GM12878 (cell line): ENCODE measurements around the gene UBE2D4. TPM values are rescaled to one million over a fixed set of nuclear protein-coding genes. Genes with fewer than 3 reads are reported as not detected.

ENCODE experiments used
- ATAC-seq: fragments of 200-7000 bp; cut with Tn5 transposase; 3 replicates; pipeline ENCODE4 v1.9.1; 2020; ENCODE audit warnings: mild to moderate bottlenecking, moderate library complexity
- BruUV-seq: library from RNA; stranded (reverse); fragments of 400-500 nt; replicated peaks from 2 replicates; lab custom pipeline; 2021; lab: Mats Ljungman, UMichigan
- CTCF ChIA-PET: fragments of 300-600 bp; sonication (Branson Sonifier 250); formaldehyde crosslinking; extraction: SDS; loops from one replicate; lab custom pipeline; 2021; ENCODE audit warnings: inconsistent platforms; lab: Yijun Ruan, JAX
- POLR2A ChIA-PET: fragments of 350-600 bp; formaldehyde crosslinking; extraction: SDS; loops from one replicate; lab custom pipeline; 2021; ENCODE audit warnings: inconsistent platforms; lab: Charles Lee
- RAD21 ChIA-PET: fragments of 300-600 bp; sonication (Branson Sonifier 250); formaldehyde crosslinking; loops from one replicate; lab custom pipeline; 2023; ENCODE audit warnings: antibody characterized with exemption; ENCODE audit not compliant: unreplicated experiment; lab: Charles Lee
- SMC1A ChIA-PET: fragments of 300-600 bp; sonication (Branson Sonifier 250); formaldehyde crosslinking; loops from one replicate; lab custom pipeline; 2023; ENCODE audit not compliant: unreplicated experiment, uncharacterized antibody; lab: Charles Lee
- DNase-seq: peaks from one replicate; pipeline ENCODE4 v3.0.0-alpha.2; 2011; ENCODE audit warnings: low read depth, low spot score
- FAIRE-seq: peaks from 3 replicates; lab custom pipeline; 2011; peaks lifted over from hg19 to GRCh38; lab: Jason Lieb, UNC
- H2AFZ ChIP-seq: 2 replicates; pipeline ENCODE4 v1.6.0; 2011; ENCODE audit warnings: low read depth, low read length, control low read depth; ENCODE audit not compliant: control insufficient read depth
- H3K27ac ChIP-seq: 2 replicates; pipeline ENCODE4 v1.5.1; 2011; ENCODE audit warnings: control low read depth; ENCODE audit not compliant: control insufficient read depth, insufficient read depth
- H3K27me3 ChIP-seq, 2 experiments: replicated peaks in 1 of 2; 2 replicates each; pipeline versions ENCODE4 v1.6.0 to v1.6.1; 2011; ENCODE audit warnings: low read length in 1 of 2; ENCODE audit not compliant: control insufficient read depth in 2 of 2, insufficient read depth in 2 of 2
- H3K36me3 ChIP-seq, 2 experiments: 2 replicates each; pipeline ENCODE4 v1.5.1; 2011; ENCODE audit warnings: low read length in 1 of 2; ENCODE audit not compliant: control insufficient read depth in 2 of 2, insufficient read depth in 2 of 2
- H3K4me1 ChIP-seq: 2 replicates; pipeline ENCODE4 v1.6.1; 2011; ENCODE audit warnings: mild to moderate bottlenecking, low read length, moderate library complexity, mixed read lengths; ENCODE audit not compliant: control insufficient read depth, insufficient read depth
- H3K4me2 ChIP-seq: 2 replicates; pipeline ENCODE4 v1.6.0; 2011; ENCODE audit warnings: control low read depth; ENCODE audit not compliant: control insufficient read depth, insufficient read depth
- H3K4me3 ChIP-seq: fragments of 200-600 bp; sonication (generic); 2 replicates; pipeline ENCODE4 v1.5.1; 2016
- H3K79me2 ChIP-seq: 2 replicates; pipeline ENCODE4 v1.6.0; 2011; ENCODE audit warnings: low read length; ENCODE audit not compliant: control insufficient read depth, insufficient read depth
- H3K9ac ChIP-seq: 2 replicates; pipeline ENCODE4 v1.8.0; 2011; ENCODE audit warnings: low read length, control low read depth, mixed read lengths; ENCODE audit not compliant: control insufficient read depth, insufficient read depth
- H3K9me3 ChIP-seq: replicated peaks from 3 replicates; pipeline ENCODE4 v1.5.1; 2011; ENCODE audit warnings: mild to moderate bottlenecking, low read length; ENCODE audit not compliant: control insufficient read depth, insufficient read depth
- H4K20me1 ChIP-seq: 2 replicates; pipeline ENCODE4 v1.6.0; 2011; ENCODE audit not compliant: control insufficient read depth, insufficient read depth
- BCL11A ChIP-seq: IDR thresholded peaks from 2 replicates; pipeline ENCODE4 v1.6.1; 2011; ENCODE audit warnings: low read depth, low read length
- CHD1 ChIP-seq: IDR thresholded peaks from 2 replicates; pipeline ENCODE4 v1.6.1; 2012; ENCODE audit warnings: low read depth, low read length, improper control_type of control experiment
- FOS ChIP-seq: IDR thresholded peaks from 3 replicates; pipeline ENCODE4 v1.6.1; 2011; ENCODE audit warnings: borderline replicate concordance; ENCODE audit not compliant: insufficient read length; ENCODE audit errors: extremely low read depth
- SUPT20H ChIP-seq: IDR thresholded peaks from 2 replicates; pipeline ENCODE4 v1.6.1; 2011; ENCODE audit warnings: low read depth, mild to moderate bottlenecking, low read length, moderate library complexity, borderline replicate concordance; ENCODE audit not compliant: control insufficient read depth
- TARDBP ChIP-seq: IDR thresholded peaks from 2 replicates; pipeline ENCODE4 v1.6.1; 2016; ENCODE audit warnings: borderline replicate concordance
- WGBS: methylation state at CpG from one replicate; pipeline ENCODE4 v1.1.6; 2016; ENCODE audit warnings: low lambda C conversion rate; ENCODE audit not compliant: insufficient replicate concordance, insufficient coverage; ENCODE audit errors: missing lambda C conversion rate; 5-methylcytosine and 5-hydroxymethylcytosine counted together
- in situ Hi-C: fragments of 300-500 bp; cut with MboI; formaldehyde crosslinking; loops from 9 replicates; pipeline ENCODE4 v1.14.3; 2018; ENCODE audit warnings: mixed read lengths
- intact Hi-C: fragments of 100-400 bp; cut with micrococcal nuclease; formaldehyde crosslinking; loops from one replicate; pipeline ENCODE4 v1.14.2; 2022; ENCODE audit not compliant: unreplicated experiment
- polyA plus RNA-seq, 11 experiments: library from polyadenylated mRNA; depleted of rRNA in 4 of 11; unstranded in 6 of 11; stranded (reverse) in 5 of 11; fragments of >200 nt; fragmentation: Nextera tagmentation in 4 of 11; fragmentation: Illumina TruSeq in 1 of 11; extraction: Ambion mirVana in 4 of 11; extraction: Trizol in 1 of 11; gene quantifications; 1 replicate in 1 of 11; 2 replicates in 10 of 11; pipeline versions ENCODE4 v1.2.1 to v1.2.3, GENCODE V29; 2011 to 2016; ENCODE audit warnings: inconsistent platforms in 2 of 11, missing spikeins in 2 of 11, low read depth in 1 of 11
- total RNA-seq, 4 experiments: library from RNA; depleted of rRNA in 3 of 4; stranded (reverse); fragments of >200 nt in 3 of 4; fragmentation: Illumina TruSeq in 1 of 4; extraction: Trizol in 1 of 4; gene quantifications; 2 replicates each; pipeline versions ENCODE4 v1.2.1 to v1.2.3, GENCODE V29; 2013 to 2021
- TF ChIP-seq, protein P1 (sequence below): fragments of 450-650 bp; IDR thresholded peaks from 2 replicates; pipeline ENCODE4 v1.6.1; 2017; ENCODE audit warnings: mild to moderate bottlenecking, low read depth, inconsistent platforms; ENCODE audit not compliant: poor library complexity, severe bottlenecking
- TF ChIP-seq, protein P2 (sequence below): fragments of 450-650 bp; IDR thresholded peaks from 2 replicates; pipeline ENCODE4 v1.6.1; 2016; ENCODE audit warnings: mild to moderate bottlenecking, moderate library complexity, borderline replicate concordance

Gene UBE2D4
- total and polyA plus RNA-seq, 10 of the 15 experiments (the other 5 are each of a cell fraction or from before 2014, with no cell fraction given) = 3.5 to 16.6 (median 10.3) TPM

DNA sequence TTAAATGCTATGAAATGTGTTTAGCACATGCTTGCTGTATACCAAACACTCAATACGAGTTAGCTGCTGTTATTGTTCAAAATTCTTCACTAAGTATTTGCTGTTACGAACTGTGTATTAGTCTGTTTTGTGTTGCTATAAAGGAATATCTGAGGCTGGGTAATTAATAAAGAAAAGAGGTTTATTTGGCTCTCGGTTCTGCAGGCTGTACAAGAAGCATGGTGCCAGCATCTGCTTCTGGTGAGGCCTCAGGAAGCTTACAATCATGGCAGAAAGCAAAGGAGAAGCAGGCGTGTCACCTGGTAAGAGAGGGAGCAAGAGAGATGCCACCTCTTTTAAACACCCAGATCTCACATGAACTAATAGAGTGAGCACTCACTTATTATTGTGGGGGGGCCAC is 1.6 kb downstream of the UBE2D4 start:
- Histone ChIP-seq H3K4me3 (no peak overlapping the region), H3K27ac (no peak overlapping the region), H3K9ac (no peak overlapping the region), H3K4me2 (no peak overlapping the region), H2AFZ (no peak overlapping the region), H3K79me2 (peaks cover 10% of the 10 kb centered on the region), H3K27me3 (no peaks in the 10 kb centered on the region), H4K20me1 (no peaks in the 10 kb centered on the region), H3K36me3 (no peaks in the 10 kb centered on the region; a peak in 1 of 4 replicates), H3K4me1 (peaks cover 5% of the 10 kb centered on the region), H3K9me3 (no peaks in the 10 kb centered on the region)
- intact Hi-C loops = no loop called here
- in situ Hi-C loops = no loop called here
- BruUV-seq = no TSS peak
- ChIA-PET SMC1A (interaction anchor here (0.8 kb wide), 1 partner anchor 15 kb away, joined by 3 read pairs; no protein-coding TSS in a partner anchor), RAD21 (no interaction called here), CTCF (no interaction called here), POLR2A (interaction anchor here (1.2 kb wide), 1 partner anchor 23 kb away, joined by 5 read pairs; no protein-coding TSS in a partner anchor)
- no peak for DNase-seq
- no peak for TF ChIP-seq BCL11A
- TF ChIP-seq, protein P1, sequence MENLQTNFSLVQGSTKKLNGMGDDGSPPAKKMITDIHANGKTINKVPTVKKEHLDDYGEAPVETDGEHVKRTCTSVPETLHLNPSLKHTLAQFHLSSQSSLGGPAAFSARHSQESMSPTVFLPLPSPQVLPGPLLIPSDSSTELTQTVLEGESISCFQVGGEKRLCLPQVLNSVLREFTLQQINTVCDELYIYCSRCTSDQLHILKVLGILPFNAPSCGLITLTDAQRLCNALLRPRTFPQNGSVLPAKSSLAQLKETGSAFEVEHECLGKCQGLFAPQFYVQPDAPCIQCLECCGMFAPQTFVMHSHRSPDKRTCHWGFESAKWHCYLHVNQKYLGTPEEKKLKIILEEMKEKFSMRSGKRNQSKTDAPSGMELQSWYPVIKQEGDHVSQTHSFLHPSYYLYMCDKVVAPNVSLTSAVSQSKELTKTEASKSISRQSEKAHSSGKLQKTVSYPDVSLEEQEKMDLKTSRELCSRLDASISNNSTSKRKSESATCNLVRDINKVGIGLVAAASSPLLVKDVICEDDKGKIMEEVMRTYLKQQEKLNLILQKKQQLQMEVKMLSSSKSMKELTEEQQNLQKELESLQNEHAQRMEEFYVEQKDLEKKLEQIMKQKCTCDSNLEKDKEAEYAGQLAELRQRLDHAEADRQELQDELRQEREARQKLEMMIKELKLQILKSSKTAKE = no peak
- no peak for TF ChIP-seq FOS
- TF ChIP-seq TARDBP = no peak
- no peak for TF ChIP-seq SUPT20H
- no peak for TF ChIP-seq CHD1
- TF ChIP-seq, protein P2, sequence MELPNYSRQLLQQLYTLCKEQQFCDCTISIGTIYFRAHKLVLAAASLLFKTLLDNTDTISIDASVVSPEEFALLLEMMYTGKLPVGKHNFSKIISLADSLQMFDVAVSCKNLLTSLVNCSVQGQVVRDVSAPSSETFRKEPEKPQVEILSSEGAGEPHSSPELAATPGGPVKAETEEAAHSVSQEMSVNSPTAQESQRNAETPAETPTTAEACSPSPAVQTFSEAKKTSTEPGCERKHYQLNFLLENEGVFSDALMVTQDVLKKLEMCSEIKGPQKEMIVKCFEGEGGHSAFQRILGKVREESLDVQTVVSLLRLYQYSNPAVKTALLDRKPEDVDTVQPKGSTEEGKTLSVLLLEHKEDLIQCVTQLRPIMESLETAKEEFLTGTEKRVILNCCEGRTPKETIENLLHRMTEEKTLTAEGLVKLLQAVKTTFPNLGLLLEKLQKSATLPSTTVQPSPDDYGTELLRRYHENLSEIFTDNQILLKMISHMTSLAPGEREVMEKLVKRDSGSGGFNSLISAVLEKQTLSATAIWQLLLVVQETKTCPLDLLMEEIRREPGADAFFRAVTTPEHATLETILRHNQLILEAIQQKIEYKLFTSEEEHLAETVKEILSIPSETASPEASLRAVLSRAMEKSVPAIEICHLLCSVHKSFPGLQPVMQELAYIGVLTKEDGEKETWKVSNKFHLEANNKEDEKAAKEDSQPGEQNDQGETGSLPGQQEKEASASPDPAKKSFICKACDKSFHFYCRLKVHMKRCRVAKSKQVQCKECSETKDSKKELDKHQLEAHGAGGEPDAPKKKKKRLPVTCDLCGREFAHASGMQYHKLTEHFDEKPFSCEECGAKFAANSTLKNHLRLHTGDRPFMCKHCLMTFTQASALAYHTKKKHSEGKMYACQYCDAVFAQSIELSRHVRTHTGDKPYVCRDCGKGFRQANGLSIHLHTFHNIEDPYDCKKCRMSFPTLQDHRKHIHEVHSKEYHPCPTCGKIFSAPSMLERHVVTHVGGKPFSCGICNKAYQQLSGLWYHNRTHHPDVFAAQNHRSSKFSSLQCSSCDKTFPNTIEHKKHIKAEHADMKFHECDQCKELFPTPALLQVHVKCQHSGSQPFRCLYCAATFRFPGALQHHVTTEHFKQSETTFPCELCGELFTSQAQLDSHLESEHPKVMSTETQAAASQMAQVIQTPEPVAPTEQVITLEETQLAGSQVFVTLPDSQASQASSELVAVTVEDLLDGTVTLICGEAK = no peak
- 89% methylated on average over 4 of the region's 4 CpGs for WGBS
- no peak for ATAC-seq
- FAIRE-seq = no peak
